Central memory CD4-positive, alpha-beta T cell (primary cell): ENCODE results near the gene TINAGL1.

ENCODE experiments used
- DNase-seq: peaks from one replicate; pipeline ENCODE4 v3.0.0; 2022

TINAGL1 gene

DNA sequence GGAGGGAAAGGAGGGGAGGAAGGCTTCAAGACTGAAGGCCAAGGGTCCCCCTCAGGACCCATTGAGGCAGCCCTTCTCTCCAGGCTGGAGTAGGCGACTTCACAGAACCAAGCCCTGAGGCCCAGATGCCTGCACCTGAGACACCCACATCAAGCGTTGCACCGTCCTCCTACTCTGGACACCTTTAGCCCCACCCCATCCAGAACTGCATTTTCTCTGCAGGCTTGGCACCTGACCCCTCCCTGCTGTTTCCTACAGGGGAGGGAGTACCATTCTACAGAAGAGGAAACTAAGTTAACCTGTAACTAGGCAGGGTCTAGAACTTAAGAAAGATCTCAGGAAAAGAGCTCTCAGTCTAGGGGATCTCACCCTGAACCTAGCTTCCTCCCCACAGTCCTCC lies 56.3 kb downstream of the TINAGL1 start:
- no peak for DNase-seq

- no peak for DNase-seq
Observed at GRCh38 chr1:31633117-31633516, 56.8 kb downstream of the TINAGL1 start.
